Measurements from ENCODE around the gene AOPEP.

DNA sequence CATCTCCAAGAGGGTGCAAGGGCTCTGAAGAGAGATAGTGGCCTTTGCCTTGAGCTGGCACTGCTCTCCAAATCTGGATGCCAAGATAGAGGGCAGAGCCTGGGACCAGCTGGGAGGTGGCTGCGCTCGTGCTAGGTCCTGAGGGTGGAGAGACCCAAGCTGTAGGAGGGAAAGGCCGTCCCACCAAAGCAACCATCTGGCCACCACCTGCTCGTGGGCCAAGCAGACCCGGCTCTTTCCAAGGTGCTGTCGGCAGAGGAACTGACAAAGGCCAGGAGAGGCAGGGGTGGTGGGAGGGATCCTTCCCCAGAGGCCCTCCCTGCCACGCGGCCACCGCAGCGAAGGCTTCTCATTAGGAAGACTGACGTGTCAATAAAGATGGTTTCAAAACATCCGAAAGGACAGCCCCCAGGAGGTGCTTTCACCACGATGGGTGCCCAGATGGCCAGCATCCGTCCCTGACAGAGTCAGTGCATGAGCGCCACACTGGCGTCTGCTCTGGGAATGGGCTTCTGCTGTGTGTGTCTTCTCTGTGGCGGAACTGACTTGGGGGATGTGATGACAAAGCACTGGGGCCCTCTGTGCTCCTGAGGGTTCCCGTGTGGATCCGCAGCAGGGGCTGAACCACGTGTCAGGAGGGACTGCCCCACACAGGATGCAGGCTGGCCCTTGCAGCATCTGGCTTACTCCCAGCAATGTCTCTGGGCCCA lies 377.5 kb downstream of the AOPEP start:
- TF ChIP-seq POLR2A (IDR thresholded peaks at IDR 0.05) (no peak), POLR2AphosphoS5 (IDR thresholded peaks at IDR 0.05; ENCODE audit: insufficient read depth in 1 of 2, low read depth in 1 of 2) (no peak)
- TF ChIP-seq, protein P1, sequence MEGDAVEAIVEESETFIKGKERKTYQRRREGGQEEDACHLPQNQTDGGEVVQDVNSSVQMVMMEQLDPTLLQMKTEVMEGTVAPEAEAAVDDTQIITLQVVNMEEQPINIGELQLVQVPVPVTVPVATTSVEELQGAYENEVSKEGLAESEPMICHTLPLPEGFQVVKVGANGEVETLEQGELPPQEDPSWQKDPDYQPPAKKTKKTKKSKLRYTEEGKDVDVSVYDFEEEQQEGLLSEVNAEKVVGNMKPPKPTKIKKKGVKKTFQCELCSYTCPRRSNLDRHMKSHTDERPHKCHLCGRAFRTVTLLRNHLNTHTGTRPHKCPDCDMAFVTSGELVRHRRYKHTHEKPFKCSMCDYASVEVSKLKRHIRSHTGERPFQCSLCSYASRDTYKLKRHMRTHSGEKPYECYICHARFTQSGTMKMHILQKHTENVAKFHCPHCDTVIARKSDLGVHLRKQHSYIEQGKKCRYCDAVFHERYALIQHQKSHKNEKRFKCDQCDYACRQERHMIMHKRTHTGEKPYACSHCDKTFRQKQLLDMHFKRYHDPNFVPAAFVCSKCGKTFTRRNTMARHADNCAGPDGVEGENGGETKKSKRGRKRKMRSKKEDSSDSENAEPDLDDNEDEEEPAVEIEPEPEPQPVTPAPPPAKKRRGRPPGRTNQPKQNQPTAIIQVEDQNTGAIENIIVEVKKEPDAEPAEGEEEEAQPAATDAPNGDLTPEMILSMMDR (IDR thresholded peaks at IDR 0.05), result no peak
